ENCODE measurements around the gene ICAM3.

DNA sequence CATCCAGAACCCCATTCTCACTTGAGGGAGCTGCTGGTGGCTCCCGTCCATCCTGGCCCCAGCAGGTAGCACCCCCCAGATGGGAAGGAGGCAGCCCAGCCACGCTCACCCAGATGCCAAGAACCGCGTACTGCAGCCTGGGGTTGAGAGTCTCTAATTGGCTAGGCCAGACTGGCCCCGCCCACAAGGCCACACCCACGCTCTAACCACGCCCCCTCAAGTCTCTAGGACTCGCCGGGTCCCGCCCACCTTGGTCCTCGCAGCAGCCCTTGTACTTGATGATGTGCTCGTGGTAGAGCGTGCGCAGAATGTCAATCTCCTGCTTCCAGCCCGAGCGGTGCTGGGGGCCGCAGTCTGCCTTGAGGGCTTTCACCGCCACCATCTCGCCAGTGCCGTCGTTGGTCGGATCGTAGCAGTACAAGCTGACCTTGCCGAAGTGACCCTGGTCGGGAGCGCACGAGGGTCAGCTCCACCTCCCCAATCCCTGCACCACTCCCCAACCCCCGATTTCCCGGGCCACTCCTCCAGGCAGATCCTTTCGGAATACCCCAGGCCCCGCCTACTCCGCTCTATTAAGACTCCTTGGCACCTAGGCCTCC is 14.5 kb upstream of the ICAM3 start:
- TF ChIP-seq, protein P1, sequence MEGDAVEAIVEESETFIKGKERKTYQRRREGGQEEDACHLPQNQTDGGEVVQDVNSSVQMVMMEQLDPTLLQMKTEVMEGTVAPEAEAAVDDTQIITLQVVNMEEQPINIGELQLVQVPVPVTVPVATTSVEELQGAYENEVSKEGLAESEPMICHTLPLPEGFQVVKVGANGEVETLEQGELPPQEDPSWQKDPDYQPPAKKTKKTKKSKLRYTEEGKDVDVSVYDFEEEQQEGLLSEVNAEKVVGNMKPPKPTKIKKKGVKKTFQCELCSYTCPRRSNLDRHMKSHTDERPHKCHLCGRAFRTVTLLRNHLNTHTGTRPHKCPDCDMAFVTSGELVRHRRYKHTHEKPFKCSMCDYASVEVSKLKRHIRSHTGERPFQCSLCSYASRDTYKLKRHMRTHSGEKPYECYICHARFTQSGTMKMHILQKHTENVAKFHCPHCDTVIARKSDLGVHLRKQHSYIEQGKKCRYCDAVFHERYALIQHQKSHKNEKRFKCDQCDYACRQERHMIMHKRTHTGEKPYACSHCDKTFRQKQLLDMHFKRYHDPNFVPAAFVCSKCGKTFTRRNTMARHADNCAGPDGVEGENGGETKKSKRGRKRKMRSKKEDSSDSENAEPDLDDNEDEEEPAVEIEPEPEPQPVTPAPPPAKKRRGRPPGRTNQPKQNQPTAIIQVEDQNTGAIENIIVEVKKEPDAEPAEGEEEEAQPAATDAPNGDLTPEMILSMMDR (IDR thresholded peaks at IDR 0.05), result no peak
- TF ChIP-seq GABPA (IDR thresholded peaks at IDR 0.05; ENCODE audit: low read depth) (no peak), FOXJ3 (CRISPR knock-in tag; IDR thresholded peaks at IDR 0.05) (no peak), JUND (IDR thresholded peaks at IDR 0.05) (no peak), FOXM1 (IDR thresholded peaks at IDR 0.05; ENCODE audit: low read depth) (no peak), EP300 (IDR thresholded peaks at IDR 0.05; ENCODE audit: borderline replicate concordance in 1 of 2, low read depth in 1 of 2, low read length in 1 of 2) (no peak), POLR2AphosphoS5 (IDR thresholded peaks at IDR 0.05; ENCODE audit: low read depth, low read length) (no peak), RAD21 (IDR thresholded peaks at IDR 0.05; ENCODE audit: low read length) (no peak)
- TF ChIP-seq, protein P2, sequence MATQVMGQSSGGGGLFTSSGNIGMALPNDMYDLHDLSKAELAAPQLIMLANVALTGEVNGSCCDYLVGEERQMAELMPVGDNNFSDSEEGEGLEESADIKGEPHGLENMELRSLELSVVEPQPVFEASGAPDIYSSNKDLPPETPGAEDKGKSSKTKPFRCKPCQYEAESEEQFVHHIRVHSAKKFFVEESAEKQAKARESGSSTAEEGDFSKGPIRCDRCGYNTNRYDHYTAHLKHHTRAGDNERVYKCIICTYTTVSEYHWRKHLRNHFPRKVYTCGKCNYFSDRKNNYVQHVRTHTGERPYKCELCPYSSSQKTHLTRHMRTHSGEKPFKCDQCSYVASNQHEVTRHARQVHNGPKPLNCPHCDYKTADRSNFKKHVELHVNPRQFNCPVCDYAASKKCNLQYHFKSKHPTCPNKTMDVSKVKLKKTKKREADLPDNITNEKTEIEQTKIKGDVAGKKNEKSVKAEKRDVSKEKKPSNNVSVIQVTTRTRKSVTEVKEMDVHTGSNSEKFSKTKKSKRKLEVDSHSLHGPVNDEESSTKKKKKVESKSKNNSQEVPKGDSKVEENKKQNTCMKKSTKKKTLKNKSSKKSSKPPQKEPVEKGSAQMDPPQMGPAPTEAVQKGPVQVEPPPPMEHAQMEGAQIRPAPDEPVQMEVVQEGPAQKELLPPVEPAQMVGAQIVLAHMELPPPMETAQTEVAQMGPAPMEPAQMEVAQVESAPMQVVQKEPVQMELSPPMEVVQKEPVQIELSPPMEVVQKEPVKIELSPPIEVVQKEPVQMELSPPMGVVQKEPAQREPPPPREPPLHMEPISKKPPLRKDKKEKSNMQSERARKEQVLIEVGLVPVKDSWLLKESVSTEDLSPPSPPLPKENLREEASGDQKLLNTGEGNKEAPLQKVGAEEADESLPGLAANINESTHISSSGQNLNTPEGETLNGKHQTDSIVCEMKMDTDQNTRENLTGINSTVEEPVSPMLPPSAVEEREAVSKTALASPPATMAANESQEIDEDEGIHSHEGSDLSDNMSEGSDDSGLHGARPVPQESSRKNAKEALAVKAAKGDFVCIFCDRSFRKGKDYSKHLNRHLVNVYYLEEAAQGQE (IDR thresholded peaks at IDR 0.05; ENCODE audit: low read depth, low read length), result no peak
- TF ChIP-seq, protein P3, sequence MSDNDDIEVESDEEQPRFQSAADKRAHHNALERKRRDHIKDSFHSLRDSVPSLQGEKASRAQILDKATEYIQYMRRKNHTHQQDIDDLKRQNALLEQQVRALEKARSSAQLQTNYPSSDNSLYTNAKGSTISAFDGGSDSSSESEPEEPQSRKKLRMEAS (IDR thresholded peaks at IDR 0.05; ENCODE audit: low read depth), result no peak
- TF ChIP-seq, protein P4, sequence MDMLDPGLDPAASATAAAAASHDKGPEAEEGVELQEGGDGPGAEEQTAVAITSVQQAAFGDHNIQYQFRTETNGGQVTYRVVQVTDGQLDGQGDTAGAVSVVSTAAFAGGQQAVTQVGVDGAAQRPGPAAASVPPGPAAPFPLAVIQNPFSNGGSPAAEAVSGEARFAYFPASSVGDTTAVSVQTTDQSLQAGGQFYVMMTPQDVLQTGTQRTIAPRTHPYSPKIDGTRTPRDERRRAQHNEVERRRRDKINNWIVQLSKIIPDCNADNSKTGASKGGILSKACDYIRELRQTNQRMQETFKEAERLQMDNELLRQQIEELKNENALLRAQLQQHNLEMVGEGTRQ (IDR thresholded peaks at IDR 0.05; ENCODE audit: borderline replicate concordance, low read depth, low read length), result no peak
